Peyer's patch (tissue), 4 donors: ENCODE measurements around the gene CTAGE1. TPM values are rescaled to one million over a fixed set of nuclear protein-coding genes. Genes with fewer than 3 reads are reported as not detected.
"Not testable (repeated sequence)": the region's sequence is repeated elsewhere in the genome, so short reads cannot be mapped to it uniquely, and the experiment has no call there.

Experiments used
- DNase-seq, 3 donors: peaks; one replicate each; pipeline ENCODE4 v3.0.0-alpha.2; 2017 to 2019
- H3K27ac ChIP-seq, 4 donors: fragments of 200-600 bp; sonication (generic); one replicate each; pipeline ENCODE4 v1.5.1; 2016 to 2019
- H3K27me3 ChIP-seq, 2 donors: fragments of 200-600 bp; sonication (generic); one replicate each; pipeline ENCODE4 v1.5.1; 2019
- H3K36me3 ChIP-seq, 3 donors: fragments of 200-600 bp; sonication (generic); one replicate each; pipeline ENCODE4 v1.5.1; 2016 to 2019
- H3K4me1 ChIP-seq, 4 donors: fragments of 200-600 bp; sonication (generic); one replicate each; pipeline ENCODE4 v1.5.1; 2016 to 2019
- H3K4me3 ChIP-seq, 4 donors: fragments of 200-600 bp; sonication (generic); 1 replicate in 3 of 4; 2 replicates in 1 of 4; pipeline ENCODE4 v1.5.1; 2016 to 2019; ENCODE audit warnings: mild to moderate bottlenecking in 1 of 4
- H3K9me3 ChIP-seq, 4 donors: fragments of 200-600 bp; sonication (generic); one replicate each; pipeline ENCODE4 v1.5.1; 2016 to 2019; ENCODE audit warnings: mild to moderate bottlenecking in 1 of 4
- CTCF ChIP-seq, 6 experiments: fragments of 450-650 bp in 4 of 6; fragments of 200-600 bp in 2 of 6; sonication (generic) in 1 of 6; IDR thresholded peaks; one replicate each; pipeline ENCODE4 v1.5.1; 2017 to 2019; ENCODE audit warnings: antibody characterized with exemption in 6 of 6, mild to moderate bottlenecking in 3 of 6, moderate library complexity in 1 of 6
- POLR2A ChIP-seq, 2 donors: fragments of 450-650 bp; IDR thresholded peaks; one replicate each; pipeline ENCODE4 v1.5.1; 2017; ENCODE audit warnings: antibody characterized with exemption in 2 of 2, mild to moderate bottlenecking in 2 of 2, moderate library complexity in 2 of 2
- total RNA-seq, 4 donors: library from RNA; depleted of rRNA; stranded (reverse); fragments of >200 nt; gene quantifications; one replicate each; pipeline ENCODE4 v1.1.0, GENCODE V29; 2016

CTAGE1 gene
- total RNA-seq, 4 donors from 2014 or later = not detected

DNA sequence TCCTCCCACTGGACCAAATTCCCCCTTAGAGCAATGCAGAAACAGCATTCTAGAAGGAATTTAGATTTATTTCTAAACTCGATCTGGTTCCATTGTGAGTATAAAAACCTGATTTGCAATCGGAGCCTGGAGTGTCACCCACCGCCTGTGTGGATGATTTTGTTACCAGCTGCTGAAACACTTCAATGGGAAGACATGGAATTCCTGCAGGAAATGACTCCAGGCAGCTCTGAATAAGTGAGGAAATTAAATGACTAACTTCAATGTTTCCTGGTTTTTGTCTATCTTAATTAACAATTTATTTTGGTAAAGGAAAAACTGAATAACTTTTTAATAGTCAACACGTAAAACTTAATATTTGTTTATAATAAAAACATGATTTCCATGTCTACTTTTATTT, 19.3 kb downstream of the CTAGE1 start:
- H3K36me3 ChIP-seq = no peaks in the 10 kb centered on the region
- no peak for TF ChIP-seq CTCF (IDR thresholded peaks at IDR 0.05)
- no peaks in the 10 kb centered on the region for H3K9me3 ChIP-seq
- no peak for DNase-seq
- H3K4me3 ChIP-seq = no peak overlapping the region
- no peaks in the 10 kb centered on the region for H3K4me1 ChIP-seq
- no peaks in the 10 kb centered on the region for H3K27me3 ChIP-seq
- no peak overlapping the region for H3K27ac ChIP-seq

GRCh38 chr18:22394428-22394827, 23.3 kb downstream of the CTAGE1 start:
- Histone ChIP-seq H3K4me3 (no peak overlapping the region), H3K27ac (no peak overlapping the region), H3K27me3 (no peaks in the 10 kb centered on the region), H3K4me1 (no peaks in the 10 kb centered on the region), H3K36me3 (no peaks in the 10 kb centered on the region), H3K9me3 (no peaks in the 10 kb centered on the region)
- TF ChIP-seq CTCF (IDR thresholded peaks at IDR 0.05) (no peak), POLR2A (IDR thresholded peaks at IDR 0.05) (no peak)
- no peak for DNase-seq

DNA sequence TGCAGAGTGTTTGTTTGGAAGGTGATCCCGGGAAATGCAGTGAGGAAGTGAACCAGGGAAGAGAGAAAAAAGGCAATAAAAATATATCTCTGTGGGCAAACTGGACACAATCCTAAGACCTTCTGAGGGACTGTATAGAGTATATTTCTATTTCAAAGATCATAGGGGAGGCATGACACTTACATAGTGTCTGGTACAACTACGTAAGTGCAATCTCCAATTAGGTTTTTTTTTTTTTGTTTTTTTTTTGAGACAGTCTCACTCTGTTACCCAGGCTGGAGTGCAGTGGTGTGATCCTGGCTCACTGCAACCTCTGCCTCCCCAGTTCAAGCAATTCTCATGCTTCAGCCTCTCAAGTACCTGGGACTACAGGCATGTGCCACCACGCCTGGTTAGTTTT, 24.6 kb downstream of the CTAGE1 start:
- DNase-seq, H3K36me3 ChIP-seq, H3K9me3 ChIP-seq, H3K4me1 ChIP-seq, H3K27me3 ChIP-seq, H3K27ac ChIP-seq, H3K4me3 ChIP-seq: not testable (repeated sequence)

DNA sequence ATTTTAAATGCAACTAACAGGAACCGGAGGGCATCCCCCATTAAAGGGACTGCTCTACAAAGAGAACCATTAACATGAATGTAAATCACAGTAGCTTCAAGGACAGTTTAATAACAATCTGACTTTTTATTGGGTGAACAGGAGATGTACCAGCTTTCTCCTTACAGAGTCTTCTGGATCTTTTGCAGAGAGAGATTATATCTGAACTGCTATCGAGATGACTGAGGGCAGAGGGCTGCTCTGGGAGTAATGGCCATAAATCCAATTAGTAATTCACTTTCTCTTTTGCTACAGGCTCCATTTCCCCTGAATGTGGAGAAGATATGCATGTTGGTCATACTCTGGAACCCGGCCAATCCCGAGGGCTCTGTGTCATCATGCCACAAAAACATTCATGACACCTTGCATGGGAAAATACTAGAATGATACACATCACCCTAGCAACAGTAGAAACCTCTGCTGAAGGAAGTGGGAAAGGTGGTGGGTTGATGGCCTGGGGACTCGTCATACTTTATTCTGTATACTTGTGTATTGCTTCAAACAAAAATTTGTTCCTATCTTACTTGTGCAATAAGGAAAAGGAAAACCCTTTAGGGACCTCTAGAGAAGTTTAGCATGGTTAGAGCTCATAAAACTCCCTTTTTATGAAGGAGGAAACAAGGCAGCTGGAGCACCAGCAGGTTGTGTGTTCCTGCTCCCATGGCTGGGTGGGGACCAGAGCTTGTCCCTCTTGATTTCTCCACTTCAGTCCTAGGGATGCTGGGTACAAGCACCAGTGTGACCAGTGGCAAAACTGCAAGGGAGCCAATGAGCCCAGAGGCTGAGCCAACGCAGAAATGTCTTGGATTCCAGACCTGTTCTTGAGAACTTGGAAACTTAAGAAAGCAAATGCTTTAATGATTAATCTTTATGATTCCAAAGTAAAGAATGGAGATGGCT, 26.0 kb downstream of the CTAGE1 start:
- DNase-seq = peak in 2 of 3 donors; percentile 66 to 82
- Histone ChIP-seq H3K27ac (peak overlapping the region in 3 of 4 donors; percentile 19 to 80 (median 62)), H3K36me3 (no peaks in the 10 kb centered on the region), H3K9me3 (no peaks in the 10 kb centered on the region), H3K4me3 (no peak overlapping the region), H3K27me3 (no peaks in the 10 kb centered on the region), H3K4me1 (no peaks in the 10 kb centered on the region)
- no peak for TF ChIP-seq CTCF (IDR thresholded peaks at IDR 0.05)
- TF ChIP-seq POLR2A (IDR thresholded peaks at IDR 0.05) = no peak

GRCh38 chr18:22387787-22388186, 29.9 kb downstream of the CTAGE1 start:
- no peaks in the 10 kb centered on the region for H3K27me3 ChIP-seq
- DNase-seq = no peak
- no peak overlapping the region for H3K27ac ChIP-seq
- H3K4me1 ChIP-seq = no peaks in the 10 kb centered on the region
- TF ChIP-seq CTCF (IDR thresholded peaks at IDR 0.05) = no peak
- TF ChIP-seq POLR2A (IDR thresholded peaks at IDR 0.05) = no peak
- no peaks in the 10 kb centered on the region for H3K9me3 ChIP-seq
- H3K4me3 ChIP-seq = no peak overlapping the region
- no peaks in the 10 kb centered on the region for H3K36me3 ChIP-seq

DNA sequence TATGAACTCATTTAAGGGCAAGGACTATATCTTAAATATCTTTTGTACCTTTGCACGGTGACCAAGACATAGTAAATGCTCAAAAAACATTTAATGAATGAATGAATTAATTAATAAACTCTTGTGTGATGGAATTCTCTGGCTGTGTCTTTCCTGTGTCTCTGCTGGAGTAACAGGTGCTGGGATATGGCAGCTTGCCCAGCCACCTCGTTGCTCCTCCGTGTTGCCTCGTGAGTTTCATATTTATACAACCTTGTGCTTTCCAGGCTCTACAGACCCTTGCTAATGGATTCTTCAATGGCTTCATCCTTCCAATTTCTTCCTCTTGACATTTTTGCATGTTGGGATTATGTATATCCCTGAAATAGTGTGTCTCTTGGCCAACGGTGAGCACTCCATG, 30.4 kb downstream of the CTAGE1 start:
- no peaks in the 10 kb centered on the region for H3K36me3 ChIP-seq
- no peaks in the 10 kb centered on the region for H3K9me3 ChIP-seq
- H3K4me1 ChIP-seq = no peaks in the 10 kb centered on the region
- no peak overlapping the region for H3K4me3 ChIP-seq
- no peaks in the 10 kb centered on the region for H3K27me3 ChIP-seq
- no peak overlapping the region for H3K27ac ChIP-seq
- TF ChIP-seq CTCF (IDR thresholded peaks at IDR 0.05) (no peak), POLR2A (IDR thresholded peaks at IDR 0.05) (no peak)
- no peak for DNase-seq
